Placental epithelial cell (primary cell): ENCODE results near the gene ROS1. TPM values are rescaled to one million over a fixed set of nuclear protein-coding genes. Genes with fewer than 3 reads are reported as not detected.

ENCODE experiments used
- small RNA-seq: library from RNA; depleted of rRNA; stranded (forward); fragments of <200 nt; gene quantifications from one replicate; pipeline ENCODE3, GENCODE V24; 2012
- total RNA-seq: library from RNA; depleted of rRNA; stranded (reverse); fragments of >200 nt; gene quantifications from 2 replicates; pipeline ENCODE4 v1.2.3, GENCODE V29; 2012

Gene ROS1
- under 0.01 TPM in 1 of 2 replicates, not detected in the other for total RNA-seq

DNA sequence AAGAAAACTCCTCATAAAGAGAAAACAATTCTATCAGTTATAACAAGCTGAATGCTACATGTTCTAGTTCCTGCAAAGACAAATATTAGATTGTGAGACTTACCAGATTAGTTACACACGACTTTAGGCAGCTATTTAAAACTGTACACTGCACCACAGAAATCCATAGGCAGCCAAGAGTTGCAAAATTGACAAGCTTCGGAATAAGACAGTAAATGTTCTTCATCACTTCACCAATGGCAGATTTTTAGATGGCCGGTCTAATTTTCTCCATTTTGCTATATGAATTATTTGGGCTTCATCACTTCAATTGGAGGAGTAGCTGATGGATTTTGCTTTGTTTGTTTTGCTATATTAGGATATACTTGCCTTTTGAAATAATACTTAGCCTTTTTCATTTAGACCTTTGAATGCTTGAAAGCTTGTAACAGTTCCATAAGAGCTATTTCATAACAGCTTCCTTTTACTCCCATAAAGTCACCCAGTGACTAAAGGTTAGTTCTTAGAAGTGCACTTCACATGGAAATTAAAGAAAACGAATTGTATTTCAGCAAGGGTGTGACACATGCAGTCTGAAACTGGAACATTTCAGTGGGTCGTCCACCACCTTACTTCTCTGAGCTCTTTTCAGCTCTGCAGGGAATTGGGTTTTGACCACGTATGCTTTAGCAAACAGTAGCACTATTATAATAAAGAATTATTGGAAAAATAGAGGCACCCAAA, at the start of gene ROS1:
Gene ROS1, minus strand, starts transcription at position 512 of the 723 bp plus-strand sequence. Its CDS starts 286 bp downstream, at position 226.

DNA sequence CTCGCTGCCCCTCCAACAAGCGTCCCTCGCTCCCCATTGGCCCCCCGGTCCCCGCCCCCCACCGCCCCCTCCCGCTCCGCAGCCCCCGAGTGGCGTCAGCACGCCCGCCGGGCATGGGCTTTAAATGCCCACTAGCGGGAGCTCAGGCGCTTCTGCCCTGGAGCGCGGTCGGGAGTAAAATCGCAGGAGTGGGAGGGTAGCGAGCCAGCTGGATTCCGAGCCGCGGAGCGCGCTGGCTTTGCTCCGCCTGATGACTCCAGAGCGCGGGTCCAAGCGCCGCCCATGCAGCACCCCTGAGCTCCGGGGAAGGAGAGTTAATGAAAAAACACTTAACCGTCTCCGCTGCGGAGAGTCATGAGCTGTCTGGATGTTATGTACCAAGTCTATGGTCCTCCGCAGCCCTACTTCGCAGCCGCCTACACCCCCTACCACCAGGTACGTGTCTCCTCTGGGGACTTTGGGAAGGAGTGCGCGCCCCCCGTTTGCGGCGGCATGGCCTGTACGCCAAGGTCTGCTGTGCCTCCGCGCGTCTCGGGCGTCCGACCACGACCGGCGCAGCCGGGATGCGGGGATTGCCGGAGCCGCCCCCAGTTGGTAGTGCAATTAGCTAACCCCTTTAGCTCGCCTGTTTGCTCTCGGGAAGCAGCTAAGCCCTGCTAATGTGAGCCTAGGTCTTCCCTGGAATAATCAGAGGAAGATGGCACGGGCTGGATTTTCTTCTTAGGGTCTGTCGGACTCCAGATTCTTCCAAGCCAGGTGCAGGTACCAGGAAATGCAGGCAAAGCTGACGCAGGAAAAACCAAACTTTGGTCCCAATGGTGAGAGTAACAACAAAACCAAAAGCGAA, 160.1 kb downstream of the ROS1 start, which contains the start of gene VGLL2:
Gene VGLL2, plus strand, starts transcription at position 149 of the 847 bp plus-strand sequence. Its CDS starts 206 bp downstream, at position 355.

Small RNAs within 50 kb of the gene (small RNA-seq; reads per million reads assigned to genes)
- gene RN7SKP18: not detected
- gene RNU6-253P: not detected

Other genes with a start within 250 kb of the ROS1 start
- gene VGLL2, start 160.4 kb downstream of the ROS1 start, total RNA-seq: not detected in 2 replicates
- gene DCBLD1, start 56.7 kb upstream of the ROS1 start, total RNA-seq: 21.6 and 80.6 TPM in 2 replicates
- gene GOPC, start 176.6 kb upstream of the ROS1 start, total RNA-seq: 43.6 and 74.8 TPM in 2 replicates
- 13.7 and 25.1 TPM in 2 replicates for gene NUS1, start 249.5 kb upstream of the ROS1 start, total RNA-seq